Retinal pigment epithelial cell (primary cell): ENCODE data around the gene SEMA6C.

Source experiments
- DNase-seq: peaks from one replicate; pipeline ENCODE4 v3.0.0-alpha.2; 2010; ENCODE audit warnings: low read depth
- H3K4me3 ChIP-seq: 2 replicates; pipeline ENCODE4 v1.5.1; 2011; ENCODE audit warnings: mild to moderate bottlenecking, low read length, control low read depth, moderate library complexity
- CTCF ChIP-seq: conservative IDR thresholded peaks from 2 replicates; pipeline ENCODE4 v1.5.1; 2011; ENCODE audit warnings: low read depth, low read length, control low read depth, inconsistent platforms

SEMA6C gene

DNA sequence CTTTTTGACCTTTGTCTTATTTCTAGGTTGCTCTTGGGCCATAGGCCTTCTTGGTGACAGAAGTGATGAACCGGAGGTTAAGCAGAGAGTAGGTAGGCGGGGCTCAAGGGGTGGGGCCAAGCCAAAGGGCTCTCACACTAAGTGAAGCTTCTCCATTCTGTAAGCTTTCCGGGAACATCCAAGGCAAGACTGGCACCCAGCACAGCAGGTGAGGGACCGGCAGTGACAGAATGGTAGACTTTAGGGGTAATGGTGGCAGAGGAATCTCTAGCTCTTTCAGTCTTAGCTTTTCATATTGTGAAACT is 10.0 kb upstream of the SEMA6C start, which contains the start of gene TNFAIP8L2:
TSS of gene TNFAIP8L2 (plus strand) at position 135 of the 305 bp plus-strand sequence. CDS start 2,049 bp downstream, outside the sequence.
- DNase-seq = no peak
- no peak within 1 kb of the TSS for H3K4me3 ChIP-seq
- no peak for TF ChIP-seq CTCF

GRCh38 chr1:151147665-151148064 is 1.2 kb upstream of the SEMA6C start:
- no peak for DNase-seq
- no peak for TF ChIP-seq CTCF
- H3K4me3 ChIP-seq = no peak overlapping the region

DNA sequence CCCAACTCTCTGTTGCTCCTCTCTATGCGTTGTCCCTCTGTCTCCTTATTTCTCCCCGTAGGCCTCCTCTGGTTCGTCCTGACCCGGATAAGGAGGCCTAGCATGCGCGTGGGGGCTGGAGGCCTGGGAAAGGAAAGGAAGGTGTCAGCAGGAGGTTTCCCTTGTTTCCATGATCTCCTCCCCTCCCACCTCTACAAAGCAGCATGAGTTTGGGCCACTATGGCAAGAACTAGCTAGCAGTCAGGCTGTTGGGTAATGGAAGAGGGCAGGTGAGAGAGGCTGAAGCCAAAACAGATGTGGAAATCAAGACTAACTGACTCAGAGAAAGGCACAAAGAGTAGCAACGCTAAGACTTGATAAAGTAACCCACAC is 687 bp upstream of the SEMA6C start:
- H3K4me3 ChIP-seq = peak overlapping the region; percentile 71
- TF ChIP-seq CTCF = no peak
- DNase-seq = no peak

- DNase-seq = no peak
- TF ChIP-seq CTCF = no peak
These were observed 389 bp downstream of the SEMA6C start for GRCh38 chr1:151146072-151146411.

DNA sequence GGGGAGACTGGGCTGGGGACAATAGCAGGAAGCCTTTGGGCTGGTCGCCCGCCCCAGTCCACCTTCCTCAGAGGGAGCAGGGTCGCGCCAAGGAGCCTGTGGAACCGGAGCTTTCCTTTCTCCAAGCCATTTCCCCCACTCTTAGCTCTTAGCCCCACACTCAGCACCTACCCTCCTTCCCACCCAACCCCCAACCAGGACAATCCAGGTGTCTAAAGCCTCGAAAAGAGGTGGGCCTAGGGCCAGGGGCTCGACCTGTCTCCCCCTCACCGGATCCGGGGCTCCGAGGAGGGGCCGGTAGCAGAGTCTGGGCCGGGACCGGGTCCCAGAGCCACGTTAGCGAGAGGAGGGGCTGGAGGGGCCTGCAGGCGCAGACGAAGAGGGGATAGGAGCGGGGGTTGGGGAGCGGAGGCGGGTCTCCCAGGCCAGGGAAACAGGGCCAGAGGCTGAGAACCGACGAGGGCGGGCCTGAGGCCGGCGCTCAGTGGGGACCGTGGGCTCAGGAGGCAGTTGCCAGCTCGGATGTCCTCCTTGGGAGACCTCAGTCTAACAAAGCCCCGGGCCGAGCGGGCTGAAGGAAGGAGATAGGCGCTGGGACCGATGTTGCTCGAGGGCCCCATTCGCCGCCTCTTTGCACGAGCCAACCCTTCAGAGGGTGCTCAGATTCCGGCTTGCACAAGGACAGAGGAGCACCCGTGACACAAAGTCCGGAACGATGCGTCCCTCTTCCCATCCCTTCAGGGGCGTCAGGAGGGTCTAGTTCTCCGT is 943 bp downstream of the SEMA6C start:
- no peak for DNase-seq
- TF ChIP-seq CTCF = no peak
- peak overlapping the region; percentile 71 for H3K4me3 ChIP-seq

More at GRCh38 chr1:151146072-151146411, 389 bp downstream of the SEMA6C start:
- peak overlapping the region; percentile 71 for H3K4me3 ChIP-seq

- no peak overlapping the region for H3K4me3 ChIP-seq
- no peak for TF ChIP-seq CTCF
- DNase-seq = no peak
These were observed 1.7 kb downstream of the SEMA6C start for GRCh38 chr1:151144474-151145303.

GRCh38 chr1:151143986-151144385 is 2.4 kb downstream of the SEMA6C start:
- no peak for DNase-seq
- TF ChIP-seq CTCF = no peak
- H3K4me3 ChIP-seq = no peak overlapping the region
